Neuronal stem cell (in vitro differentiated cells): Measurements from ENCODE around the gene TXNDC8.
A peak's percentile ranks its signal among the peaks of the same experiment; 100 is the strongest.

Source experiments
- DNase-seq: peaks from one replicate; pipeline ENCODE4 v3.0.0-alpha.2; 2013; ENCODE audit warnings: low spot score
- H2AFZ ChIP-seq: one replicate; pipeline ENCODE4 v1.6.1; 2013; ENCODE audit warnings: mild to moderate bottlenecking, low read length, inconsistent platforms
- H2AK5ac ChIP-seq: 2 replicates; pipeline ENCODE4 v1.6.1; 2013; ENCODE audit warnings: low read depth, mild to moderate bottlenecking, inconsistent platforms, low read length, moderate library complexity, mixed read lengths
- H2BK120ac ChIP-seq: 2 replicates; pipeline ENCODE4 v1.6.1; 2013; ENCODE audit warnings: low read depth, mild to moderate bottlenecking, inconsistent platforms, low read length, moderate library complexity, mixed read lengths
- H2BK12ac ChIP-seq: one replicate; pipeline ENCODE4 v1.6.1; 2013; ENCODE audit warnings: low read length, inconsistent platforms
- H2BK15ac ChIP-seq: 2 replicates; pipeline ENCODE4 v1.6.1; 2013; ENCODE audit warnings: mild to moderate bottlenecking, low read length, inconsistent platforms, mixed read lengths
- H2BK5ac ChIP-seq: one replicate; pipeline ENCODE4 v1.6.1; 2013; ENCODE audit warnings: inconsistent platforms, mild to moderate bottlenecking, low read length, moderate library complexity
- H3K14ac ChIP-seq: one replicate; pipeline ENCODE4 v1.6.1; 2013; ENCODE audit warnings: low read length, inconsistent platforms
- H3K18ac ChIP-seq: 2 replicates; pipeline ENCODE4 v1.6.1; 2013; ENCODE audit warnings: low read length, inconsistent platforms
- H3K23ac ChIP-seq: 2 replicates; pipeline ENCODE4 v1.6.1; 2013; ENCODE audit warnings: low read depth, mild to moderate bottlenecking, mixed read lengths, low read length, inconsistent platforms; ENCODE audit not compliant: poor library complexity
- H3K27ac ChIP-seq: replicated peaks from 3 replicates; pipeline ENCODE4 v1.5.1; 2013; ENCODE audit warnings: low read length, inconsistent platforms
- H3K27me3 ChIP-seq, 3 experiments: 2 replicates each; pipeline ENCODE4 v1.6.1; 2013; ENCODE audit warnings: low read length in 3 of 3, mild to moderate bottlenecking in 2 of 3, inconsistent platforms in 1 of 3, low read depth in 1 of 3, mixed read lengths in 1 of 3, moderate library complexity in 1 of 3; ENCODE audit not compliant: control insufficient read depth in 3 of 3, insufficient read depth in 3 of 3
- H3K36me3 ChIP-seq, 2 donors: replicated peaks in 1 of 2; 2 replicates each; pipeline ENCODE4 v1.6.1; 2013; ENCODE audit warnings: low read length in 2 of 2; ENCODE audit not compliant: control insufficient read depth in 2 of 2, insufficient read depth in 2 of 2
- H3K4ac ChIP-seq: 2 replicates; pipeline ENCODE4 v1.6.1; 2013; ENCODE audit warnings: inconsistent platforms, mild to moderate bottlenecking, low read length, moderate library complexity
- H3K4me1 ChIP-seq, 2 donors: 1 replicate in 1 of 2; 2 replicates in 1 of 2; pipeline ENCODE4 v1.6.1; 2013; ENCODE audit warnings: low read length in 2 of 2, low read depth in 1 of 2; ENCODE audit not compliant: control insufficient read depth in 2 of 2, insufficient read depth in 1 of 2
- H3K4me2 ChIP-seq: one replicate; pipeline ENCODE4 v1.6.1; 2013; ENCODE audit warnings: mild to moderate bottlenecking, low read length, inconsistent platforms; ENCODE audit not compliant: insufficient read depth, poor library complexity, severe bottlenecking
- H3K4me3 ChIP-seq, 2 donors: 2 replicates each; pipeline ENCODE4 v1.5.1; 2013; ENCODE audit warnings: low read length in 2 of 2, mild to moderate bottlenecking in 2 of 2, inconsistent platforms in 1 of 2, moderate library complexity in 1 of 2
- H3K79me1 ChIP-seq: one replicate; pipeline ENCODE4 v1.6.1; 2013; ENCODE audit warnings: low read depth, mild to moderate bottlenecking, inconsistent platforms, low read length, moderate library complexity
- H3K9ac ChIP-seq: one replicate; pipeline ENCODE4 v1.6.1; 2013; ENCODE audit warnings: mild to moderate bottlenecking, low read depth, low read length, inconsistent platforms; ENCODE audit not compliant: poor library complexity
- H3K9me3 ChIP-seq, 2 donors: replicated peaks in 1 of 2; 2 replicates each; pipeline versions ENCODE3 to v1.6.1; 2013; ENCODE audit warnings: low read length in 2 of 2, mild to moderate bottlenecking in 2 of 2, inconsistent platforms in 1 of 2, low read depth in 1 of 2, mixed read lengths in 1 of 2, moderate library complexity in 1 of 2; ENCODE audit not compliant: control insufficient read depth in 2 of 2, insufficient read depth in 1 of 2
- H4K8ac ChIP-seq: one replicate; pipeline ENCODE4 v1.6.1; 2013; ENCODE audit warnings: low read depth, mild to moderate bottlenecking, inconsistent platforms, low read length, moderate library complexity
- H4K91ac ChIP-seq: one replicate; pipeline ENCODE4 v1.6.1; 2013; ENCODE audit warnings: low read length, low read depth, mild to moderate bottlenecking, inconsistent platforms; ENCODE audit not compliant: poor library complexity
- WGBS, 2 donors: extraction: QIAGEN DNeasy Blood & Tissue Kit; methylation state at CpG; one replicate each; pipeline ENCODE4 v1.1.7; 2013; ENCODE audit warnings: missing lambda C conversion rate in 2 of 2, mixed read lengths in 1 of 2; ENCODE audit not compliant: insufficient read length in 2 of 2, insufficient replicate concordance in 1 of 2; ENCODE audit errors: extremely low coverage in 2 of 2; 5-methylcytosine and 5-hydroxymethylcytosine counted together

The TXNDC8 gene

GRCh38 chr9:110255463-110256379 is 81.9 kb downstream of the TXNDC8 start:
- Histone ChIP-seq H3K36me3 (peaks cover 0 to 6% of the 10 kb centered on the region in 2 donors), H3K9me3 (no peaks in the 10 kb centered on the region), H2BK5ac (peak overlapping the region; percentile 88), H3K4ac (peak overlapping the region; percentile 6), H2BK15ac (no peak overlapping the region), H2BK120ac (peak overlapping the region; percentile 88), H3K4me3 (peak overlapping the region; percentile 94 to 97), H2AK5ac (peak overlapping the region; percentile 79), H3K14ac (peak overlapping the region; percentile 90), H3K23ac (peak overlapping the region; percentile 70), H3K79me1 (peaks cover 8% of the 10 kb centered on the region), H3K4me1 (peaks cover 6 to 10% of the 10 kb centered on the region in 2 donors), H2AFZ (peak overlapping the region; percentile 100), H2BK12ac (no peak overlapping the region), H3K9ac (peak overlapping the region; percentile 99), H4K8ac (peak overlapping the region; percentile 92), H3K18ac (peak overlapping the region; percentile 97), H4K91ac (no peak overlapping the region), H3K4me2 (peak overlapping the region; percentile 87), H3K27me3 (no peaks in the 10 kb centered on the region), H3K27ac (peak overlapping the region; percentile 81)
- no CpG with 5 or more reads among the region's 81 CpGs for WGBS, 2 donors
- no peak for DNase-seq

- H2BK12ac ChIP-seq, result no peak overlapping the region
- no peak overlapping the region for H2BK120ac ChIP-seq
- H3K27ac ChIP-seq, result no peak overlapping the region
- H3K9me3 ChIP-seq, result no peaks in the 10 kb centered on the region
- peaks cover 0 to 12% of the 10 kb centered on the region in 2 donors for H3K36me3 ChIP-seq
- H3K14ac ChIP-seq, result no peak overlapping the region
- no peak overlapping the region for H2BK15ac ChIP-seq
- DNase-seq, result no peak
- no peak overlapping the region for H2AK5ac ChIP-seq
- peak overlapping the region; percentile 88 for H2BK5ac ChIP-seq
- no peak overlapping the region for H4K91ac ChIP-seq
- peak overlapping the region; percentile 100 for H2AFZ ChIP-seq
- H3K23ac ChIP-seq, result no peak overlapping the region
- peak overlapping the region; percentile 97 for H3K18ac ChIP-seq
- WGBS, 2 donors, result no CpG with 5 or more reads among the region's 17 CpGs
- no peak overlapping the region for H4K8ac ChIP-seq
- H3K4ac ChIP-seq, result no peak overlapping the region
- peaks cover 6 to 10% of the 10 kb centered on the region in 2 donors for H3K4me1 ChIP-seq
- H3K27me3 ChIP-seq, result no peaks in the 10 kb centered on the region
- H3K79me1 ChIP-seq, result peaks cover 8% of the 10 kb centered on the region
- peak overlapping the region; percentile 99 for H3K9ac ChIP-seq
- H3K4me3 ChIP-seq, result peak overlapping the region; percentile 94 to 97
- peak overlapping the region; percentile 87 for H3K4me2 ChIP-seq
These were observed 82.6 kb downstream of the TXNDC8 start for GRCh38 chr9:110255034-110255462.

DNA sequence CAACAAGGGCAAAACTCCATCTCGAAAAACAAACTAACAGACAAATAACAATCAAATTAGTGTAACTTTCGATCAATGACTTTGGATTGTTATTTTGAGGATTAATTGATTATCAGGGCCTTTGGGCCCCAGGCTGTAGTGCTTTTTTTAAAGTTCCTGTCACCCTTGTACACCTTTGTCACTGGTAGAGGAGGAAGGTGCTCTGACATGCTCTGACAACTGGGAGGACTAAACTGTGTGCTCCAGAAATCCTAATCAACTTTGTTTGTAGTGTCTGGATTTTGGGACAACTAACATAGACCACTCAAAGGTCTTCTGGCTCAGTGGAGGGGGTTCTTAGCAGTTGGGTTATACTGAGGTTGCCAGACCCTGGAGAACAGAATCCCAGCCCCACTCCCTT is 83.2 kb downstream of the TXNDC8 start:
- Histone ChIP-seq H3K4ac (no peak overlapping the region), H2BK5ac (no peak overlapping the region), H2BK120ac (no peak overlapping the region), H3K4me1 (peaks cover 6 to 10% of the 10 kb centered on the region in 2 donors), H3K36me3 (peaks cover 5 to 18% of the 10 kb centered on the region in 2 donors), H3K14ac (no peak overlapping the region), H3K9me3 (no peaks in the 10 kb centered on the region), H3K79me1 (peaks cover 8% of the 10 kb centered on the region), H2BK15ac (no peak overlapping the region), H2AFZ (no peak overlapping the region), H2AK5ac (no peak overlapping the region), H3K4me3 (peak overlapping the region in 1 of 2 donors; percentile 94), H2BK12ac (no peak overlapping the region), H3K18ac (no peak overlapping the region), H3K27ac (no peak overlapping the region), H3K23ac (no peak overlapping the region), H4K8ac (no peak overlapping the region), H3K9ac (no peak overlapping the region), H3K4me2 (no peak overlapping the region), H3K27me3 (no peaks in the 10 kb centered on the region), H4K91ac (no peak overlapping the region)
- no peak for DNase-seq
- WGBS, 2 donors, result no CpG with 5 or more reads among the region's 2 CpGs
